ENCODE measurements around the gene ACSL1.

Gene ACSL1

GRCh38 chr4:184812651-184813181, 13.1 kb downstream of the ACSL1 start:
- DNase-seq (ENCODE audit: insufficient read length, low spot score) (no peak), FAIRE-seq (no peak)
- no peak for TF ChIP-seq POLR2A (IDR thresholded peaks at IDR 0.05; ENCODE audit: low read depth, low read length)

GRCh38 chr4:184812199-184812542, 13.6 kb downstream of the ACSL1 start:
- DNase-seq (ENCODE audit: insufficient read length, low spot score) (no peak), FAIRE-seq (no peak)
- no peak for TF ChIP-seq POLR2A (IDR thresholded peaks at IDR 0.05; ENCODE audit: low read depth, low read length)

DNA sequence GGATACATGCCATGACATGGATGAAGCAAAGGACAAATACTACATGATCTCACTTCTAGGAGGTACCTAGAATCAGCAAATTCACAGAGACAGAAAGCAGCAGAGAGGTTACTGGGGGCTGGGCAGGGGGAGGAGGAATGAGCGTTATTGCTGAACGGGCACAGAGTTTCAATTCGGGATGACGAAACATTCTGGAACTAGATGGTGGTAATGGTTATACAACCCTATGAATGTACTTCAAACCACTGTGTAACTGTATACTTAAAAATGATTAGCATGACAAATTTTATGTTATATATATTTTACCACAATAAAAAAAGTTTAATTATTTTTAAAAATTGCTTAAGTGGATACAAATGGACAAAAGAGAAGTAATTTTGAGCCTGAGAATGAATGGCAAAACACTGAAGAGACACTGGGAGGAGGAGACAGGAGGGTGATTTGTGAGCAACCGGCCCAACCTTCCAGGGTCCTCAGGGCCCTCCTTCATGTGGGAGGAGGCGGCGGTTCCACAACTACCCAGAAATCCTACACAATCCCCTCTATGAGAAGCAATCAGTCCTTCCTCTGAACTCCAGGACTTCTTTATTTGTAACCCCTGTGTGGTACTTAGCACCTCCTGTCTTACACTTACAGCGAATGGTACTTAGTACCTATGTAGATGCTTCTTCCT, 14.1 kb downstream of the ACSL1 start:
- FAIRE-seq: no peak
- no peak for TF ChIP-seq POLR2A (IDR thresholded peaks at IDR 0.05; ENCODE audit: low read depth, low read length)
- DNase-seq (ENCODE audit: insufficient read length, low spot score): no peak

DNA sequence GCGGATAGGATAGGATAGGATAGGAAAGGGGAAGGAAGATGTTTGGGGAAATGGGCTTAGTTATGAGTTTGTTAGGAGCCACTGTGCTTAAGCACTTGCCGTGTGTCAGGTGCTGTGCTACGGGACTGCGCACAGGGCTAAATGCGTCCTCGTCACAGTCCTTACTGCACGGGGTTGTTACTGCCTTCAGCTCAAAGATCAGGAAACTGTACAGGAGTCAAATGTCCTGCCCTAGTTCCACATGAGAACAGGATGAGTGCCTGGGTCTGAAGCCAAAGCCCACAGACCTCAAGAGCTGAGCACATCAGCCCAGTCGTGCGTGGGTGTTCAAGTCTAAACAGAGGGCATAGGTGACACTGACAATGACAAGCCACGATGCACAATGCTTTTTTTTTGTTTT, 15.0 kb downstream of the ACSL1 start:
- DNase-seq (ENCODE audit: insufficient read length, low spot score) (no peak), FAIRE-seq (no peak)
- no peak for TF ChIP-seq POLR2A (IDR thresholded peaks at IDR 0.05; ENCODE audit: low read depth, low read length)

DNA sequence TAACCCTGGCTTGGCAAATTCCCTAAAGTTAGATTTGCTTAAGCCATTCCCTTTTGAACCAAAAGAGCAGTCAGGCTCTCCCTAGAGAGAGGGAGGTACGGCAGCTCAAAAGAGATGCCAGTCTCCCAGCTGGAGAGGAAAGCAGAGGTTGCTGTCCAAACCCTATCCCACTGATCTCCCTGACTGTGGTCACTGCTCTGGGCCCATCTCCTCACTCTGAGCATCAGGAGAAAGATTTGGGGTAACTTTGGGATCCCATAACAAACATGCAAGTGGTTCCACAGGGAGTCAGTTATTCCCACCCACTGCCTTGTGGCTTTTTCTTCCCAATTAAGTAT, 17.1 kb downstream of the ACSL1 start:
- no peak for FAIRE-seq
- DNase-seq (ENCODE audit: insufficient read length, low spot score): no peak
- no peak for TF ChIP-seq POLR2A (IDR thresholded peaks at IDR 0.05; ENCODE audit: low read depth, low read length)

GRCh38 chr4:184807797-184808712, 17.7 kb downstream of the ACSL1 start:
- TF ChIP-seq POLR2A (IDR thresholded peaks at IDR 0.05; ENCODE audit: low read depth, low read length): no peak
- DNase-seq (ENCODE audit: insufficient read length, low spot score) (no peak), FAIRE-seq (no peak)

DNA sequence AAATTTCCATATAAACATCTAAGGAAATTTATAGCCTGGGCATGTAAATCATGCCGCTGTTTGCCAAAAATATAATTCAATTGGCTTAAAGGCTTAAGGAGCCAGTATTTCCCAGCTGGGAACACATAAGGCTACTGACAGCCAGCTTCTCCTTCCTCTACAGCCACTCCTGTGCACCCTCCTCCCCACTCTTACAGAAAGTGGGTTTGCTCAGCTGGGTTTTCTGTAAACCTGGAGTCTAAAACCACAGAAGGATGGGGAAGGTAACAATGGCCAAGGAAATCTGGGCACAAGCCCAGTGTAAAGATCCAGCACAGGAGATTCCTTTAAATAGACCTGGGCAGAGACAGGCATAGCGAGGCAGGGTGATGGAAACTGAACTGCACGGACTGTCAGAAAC, 18.5 kb downstream of the ACSL1 start:
- no peak for FAIRE-seq
- no peak for DNase-seq (ENCODE audit: insufficient read length, low spot score)
- no peak for TF ChIP-seq POLR2A (IDR thresholded peaks at IDR 0.05; ENCODE audit: low read depth, low read length)

- DNase-seq (ENCODE audit: insufficient read length, low spot score) (no peak), FAIRE-seq (no peak)
- TF ChIP-seq POLR2A (IDR thresholded peaks at IDR 0.05; ENCODE audit: low read depth, low read length): no peak
These were observed 19.1 kb downstream of the ACSL1 start for GRCh38 chr4:184806711-184807110.

- FAIRE-seq (no peak), DNase-seq (ENCODE audit: insufficient read length, low spot score) (no peak)
- TF ChIP-seq POLR2A (IDR thresholded peaks at IDR 0.05; ENCODE audit: low read depth, low read length): no peak
These were observed 19.6 kb downstream of the ACSL1 start for GRCh38 chr4:184806229-184806550.

GRCh38 chr4:184805462-184806228, 20.1 kb downstream of the ACSL1 start:
- DNase-seq (ENCODE audit: insufficient read length, low spot score): no peak
- no peak for TF ChIP-seq POLR2A (IDR thresholded peaks at IDR 0.05; ENCODE audit: low read depth, low read length)
- FAIRE-seq: no peak

GRCh38 chr4:184804621-184805020, 21.1 kb downstream of the ACSL1 start:
- DNase-seq (ENCODE audit: insufficient read length, low spot score) (no peak), FAIRE-seq (no peak)
- no peak for TF ChIP-seq POLR2A (IDR thresholded peaks at IDR 0.05; ENCODE audit: low read depth, low read length)

GRCh38 chr4:184803874-184804273, 21.9 kb downstream of the ACSL1 start:
- DNase-seq (ENCODE audit: insufficient read length, low spot score) (no peak), FAIRE-seq (no peak)
- TF ChIP-seq POLR2A (IDR thresholded peaks at IDR 0.05; ENCODE audit: low read depth, low read length): no peak

DNA sequence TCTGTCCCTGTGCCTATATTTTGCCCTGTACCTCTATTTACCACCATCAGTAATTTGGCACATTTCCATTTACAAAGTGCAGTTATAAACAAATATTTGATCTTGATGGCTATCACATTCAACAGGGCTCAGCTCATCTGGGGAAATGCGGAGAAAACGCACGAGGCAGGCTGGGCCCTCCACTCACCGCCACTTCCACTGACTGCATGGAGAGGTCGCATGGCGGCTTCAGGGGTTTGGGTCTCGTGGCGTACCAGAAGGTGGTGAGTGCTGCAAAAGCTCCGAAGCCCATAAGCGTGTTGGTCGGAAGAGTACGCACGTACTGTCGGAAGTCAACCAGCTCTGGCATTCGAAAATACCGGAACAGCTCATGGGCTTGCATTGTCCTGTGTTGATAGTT, 22.6 kb downstream of the ACSL1 start:
- no peak for FAIRE-seq
- no peak for DNase-seq (ENCODE audit: insufficient read length, low spot score)
- no peak for TF ChIP-seq POLR2A (IDR thresholded peaks at IDR 0.05; ENCODE audit: low read depth, low read length)

- TF ChIP-seq POLR2A (IDR thresholded peaks at IDR 0.05; ENCODE audit: low read depth, low read length): no peak
- no peak for FAIRE-seq
- DNase-seq (ENCODE audit: insufficient read length, low spot score): no peak
These were observed 23.1 kb downstream of the ACSL1 start for GRCh38 chr4:184802697-184803015.
